ENCODE results near the gene PCSK1.

- TF ChIP-seq, protein P1, sequence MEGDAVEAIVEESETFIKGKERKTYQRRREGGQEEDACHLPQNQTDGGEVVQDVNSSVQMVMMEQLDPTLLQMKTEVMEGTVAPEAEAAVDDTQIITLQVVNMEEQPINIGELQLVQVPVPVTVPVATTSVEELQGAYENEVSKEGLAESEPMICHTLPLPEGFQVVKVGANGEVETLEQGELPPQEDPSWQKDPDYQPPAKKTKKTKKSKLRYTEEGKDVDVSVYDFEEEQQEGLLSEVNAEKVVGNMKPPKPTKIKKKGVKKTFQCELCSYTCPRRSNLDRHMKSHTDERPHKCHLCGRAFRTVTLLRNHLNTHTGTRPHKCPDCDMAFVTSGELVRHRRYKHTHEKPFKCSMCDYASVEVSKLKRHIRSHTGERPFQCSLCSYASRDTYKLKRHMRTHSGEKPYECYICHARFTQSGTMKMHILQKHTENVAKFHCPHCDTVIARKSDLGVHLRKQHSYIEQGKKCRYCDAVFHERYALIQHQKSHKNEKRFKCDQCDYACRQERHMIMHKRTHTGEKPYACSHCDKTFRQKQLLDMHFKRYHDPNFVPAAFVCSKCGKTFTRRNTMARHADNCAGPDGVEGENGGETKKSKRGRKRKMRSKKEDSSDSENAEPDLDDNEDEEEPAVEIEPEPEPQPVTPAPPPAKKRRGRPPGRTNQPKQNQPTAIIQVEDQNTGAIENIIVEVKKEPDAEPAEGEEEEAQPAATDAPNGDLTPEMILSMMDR (IDR thresholded peaks at IDR 0.05; ENCODE audit: poor library complexity) = no peak
- no peak for TF ChIP-seq EZH2 (IDR thresholded peaks at IDR 0.05; ENCODE audit: borderline replicate concordance)
These were observed 44.9 kb downstream of the PCSK1 start for GRCh38 chr5:96388176-96388575.
